Naive thymus-derived CD8-positive, alpha-beta T cell (primary cell): Measurements from ENCODE around the gene BCL2. TPM values are rescaled to one million over a fixed set of nuclear protein-coding genes. Genes with fewer than 3 reads are reported as not detected.

Experiments
- ATAC-seq, 2 donors: fragments of 150-1000 bp; cut with Tn5 transposase in 1 of 2; sonication (Bioruptor Pico), chemical (Tn5 transposase) in 1 of 2; 1 replicate in 1 of 2; 2 replicates in 1 of 2; pipeline ENCODE4 v1.10.0; 2021; ENCODE audit warnings: mild to moderate bottlenecking in 2 of 2, moderate library complexity in 2 of 2
- POLR2A ChIA-PET: fragments of 350-600 bp; sonication (Branson Sonifier 250); formaldehyde crosslinking; loops from one replicate; lab custom pipeline; 2021; ENCODE audit warnings: antibody characterized with exemption; lab: Charles Lee
- DNase-seq, 10 donors: peaks; one replicate each; pipeline versions ENCODE4 v3.0.0 to v3.0.0-alpha.2; 2020 to 2022
- H3K27ac Mint-ChIP-seq, 10 donors: one replicate each; pipeline ENCODE4 v1.8.0; 2020 to 2022; ENCODE audit warnings: mild to moderate bottlenecking in 10 of 10, mixed read lengths in 10 of 10, moderate library complexity in 4 of 10, inconsistent platforms in 1 of 10
- H3K27me3 Mint-ChIP-seq, 5 donors: one replicate each; pipeline ENCODE4 v1.8.0; 2021 to 2022; ENCODE audit warnings: mixed read lengths in 5 of 5
- H3K36me3 Mint-ChIP-seq, 3 donors: one replicate each; pipeline ENCODE4 v1.8.0; 2020 to 2022; ENCODE audit warnings: mixed read lengths in 3 of 3, mild to moderate bottlenecking in 2 of 3, inconsistent platforms in 1 of 3
- H3K4me1 Mint-ChIP-seq, 4 donors: one replicate each; pipeline ENCODE4 v1.8.0; 2021 to 2022; ENCODE audit warnings: mixed read lengths in 4 of 4
- H3K4me3 Mint-ChIP-seq, 10 donors: one replicate each; pipeline ENCODE4 v1.8.0; 2020 to 2022; ENCODE audit warnings: mild to moderate bottlenecking in 10 of 10, mixed read lengths in 10 of 10, moderate library complexity in 6 of 10, inconsistent platforms in 1 of 10
- H3K9me3 Mint-ChIP-seq, 9 donors: one replicate each; pipeline ENCODE4 v1.8.0; 2020 to 2022; ENCODE audit warnings: mixed read lengths in 9 of 9, mild to moderate bottlenecking in 3 of 9, inconsistent platforms in 1 of 9, moderate library complexity in 1 of 9
- polyA plus RNA-seq, 3 donors: library from polyadenylated mRNA; unstranded; fragments of 300-500 nt; fragmentation: Illumina TruSeq; gene quantifications; one replicate each; pipeline ENCODE4 v1.2.3, GENCODE V29; 2021
- total RNA-seq, 8 experiments: library from RNA in 2 of 8; stranded (reverse) in 2 of 8; gene quantifications; one replicate each; pipeline ENCODE4 v1.2.3 and lab custom pipeline; 2021 to 2026

Gene BCL2
- total and polyA plus RNA-seq, 5 experiments from 2014 or later = 24.3 to 40.2 (median 32.9) TPM

DNA sequence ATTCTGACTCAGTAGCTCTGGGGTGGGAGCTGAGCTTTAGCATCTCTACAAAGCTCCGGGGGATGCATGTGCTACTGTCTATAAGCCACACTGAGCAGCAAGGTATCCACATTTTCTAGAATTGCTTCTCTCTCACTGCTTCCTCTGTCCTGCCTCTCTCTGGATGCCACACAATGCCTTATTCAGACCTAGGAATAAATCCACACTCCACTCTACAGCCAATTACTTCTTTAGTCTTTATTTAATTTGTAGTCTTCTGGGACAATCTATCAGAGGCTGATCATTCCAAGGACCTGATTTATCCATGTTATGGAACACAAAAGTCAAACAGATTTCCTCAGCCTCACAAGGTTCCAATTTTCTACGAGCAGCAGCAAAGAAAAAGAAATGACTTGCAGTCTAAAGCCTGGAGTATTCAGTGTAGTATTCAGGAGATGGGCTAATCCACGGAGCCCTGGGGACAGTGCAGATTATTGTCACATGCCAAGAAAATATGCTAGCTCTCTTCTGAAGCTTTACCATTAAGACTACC is 4.4 kb downstream of the BCL2 start:
- Mint-ChIP-seq H3K4me1 (peaks cover 34 to 89% (median 72%) of the 10 kb centered on the region in 4 donors), H3K27ac (peak overlapping the region; percentile 51 to 90 (median 84)), H3K4me3 (peak overlapping the region; percentile 64 to 100 (median 94)), H3K9me3 (no peaks in the 10 kb centered on the region), H3K27me3 (no peaks in the 10 kb centered on the region), H3K36me3 (peaks cover 5 to 15% (median 5%) of the 10 kb centered on the region in 3 donors)
- POLR2A ChIA-PET = interaction anchor here (0.6 to 6.2 kb wide), 7 partner anchors 15 to 184 kb away, joined by 3 to 42 read pairs (median 3); no protein-coding TSS in a partner anchor
- DNase-seq = no peak
- no peak for ATAC-seq

DNA sequence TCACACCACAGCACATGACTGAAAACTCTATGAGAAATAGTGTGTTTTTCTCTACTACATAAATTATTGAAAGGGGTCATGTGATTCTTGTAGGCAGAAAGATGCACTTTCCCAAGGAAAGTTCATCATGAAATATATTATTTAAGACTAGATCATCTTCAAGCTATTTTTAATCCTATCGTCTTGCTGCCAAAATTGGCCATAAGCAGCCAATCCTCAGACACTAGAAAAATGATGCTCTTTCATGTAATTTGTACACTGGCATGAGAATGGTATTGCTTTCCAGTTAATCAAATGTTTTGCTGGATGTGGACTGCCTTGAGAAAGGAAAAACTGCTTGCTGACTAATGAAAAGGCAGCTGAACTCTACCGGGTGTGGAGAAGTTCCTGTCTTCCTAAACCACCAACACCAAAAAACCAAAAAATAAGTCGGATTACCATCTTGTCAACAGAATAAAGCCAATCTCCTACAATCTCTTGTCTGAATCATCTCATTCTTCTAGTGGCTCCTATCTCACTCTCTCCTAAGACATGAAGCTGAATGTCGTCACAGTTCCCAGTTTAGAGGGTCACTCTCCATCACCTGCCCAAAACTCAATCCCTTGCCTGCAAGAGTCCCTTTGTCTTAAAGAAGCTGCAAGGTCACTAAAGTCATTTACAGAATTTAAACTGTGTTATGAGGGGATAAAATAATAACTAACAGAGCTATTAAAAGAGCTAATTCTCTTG is 5.3 kb downstream of the BCL2 start:
- H3K4me1 Mint-ChIP-seq = peaks cover 39 to 96% (median 79%) of the 10 kb centered on the region in 4 donors
- peaks cover 5 to 14% (median 5%) of the 10 kb centered on the region in 3 donors for H3K36me3 Mint-ChIP-seq
- H3K27ac Mint-ChIP-seq = peak overlapping the region; percentile 51 to 90 (median 81)
- H3K9me3 Mint-ChIP-seq = no peaks in the 10 kb centered on the region
- POLR2A ChIA-PET = interaction anchor here (0.6 to 6.2 kb wide), 8 partner anchors 14 to 183 kb away, joined by 3 to 42 read pairs (median 3); no protein-coding TSS in a partner anchor
- DNase-seq (no peak), ATAC-seq (no peak)
- no peaks in the 10 kb centered on the region for H3K27me3 Mint-ChIP-seq
- H3K4me3 Mint-ChIP-seq = peak overlapping the region; percentile 80 to 100 (median 94)

DNA sequence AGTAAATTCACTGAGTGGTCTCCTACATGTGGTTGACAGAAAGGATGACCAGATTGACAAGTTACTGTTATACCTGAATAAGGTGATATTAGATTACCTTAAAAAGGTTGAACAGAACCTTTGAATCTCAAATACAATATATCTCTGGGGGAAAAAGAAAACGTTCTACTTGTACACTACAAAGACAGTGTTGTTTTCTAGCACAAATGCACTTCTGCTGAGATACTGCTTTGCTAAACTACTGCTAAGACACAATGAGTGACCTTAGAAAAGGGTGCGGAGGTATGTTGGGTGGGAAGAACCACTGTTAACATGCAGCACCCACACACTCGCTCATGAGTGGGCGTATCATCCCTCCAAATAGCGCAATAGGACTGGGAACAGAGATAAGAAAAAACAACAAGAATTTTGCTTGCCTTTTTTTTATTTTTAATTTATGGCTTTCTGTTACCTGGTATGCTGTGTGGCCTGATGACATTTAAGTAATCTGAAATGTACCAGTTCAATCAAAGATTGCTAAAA is 6.1 kb downstream of the BCL2 start:
- H3K36me3 Mint-ChIP-seq = peaks cover 5 to 8% (median 5%) of the 10 kb centered on the region in 3 donors
- peak overlapping the region; percentile 80 to 100 (median 94) for H3K4me3 Mint-ChIP-seq
- peak overlapping the region; percentile 29 to 90 (median 83) for H3K27ac Mint-ChIP-seq
- peaks cover 39 to 94% (median 83%) of the 10 kb centered on the region in 4 donors for H3K4me1 Mint-ChIP-seq
- H3K27me3 Mint-ChIP-seq = no peaks in the 10 kb centered on the region
- no peak for ATAC-seq
- H3K9me3 Mint-ChIP-seq = no peaks in the 10 kb centered on the region
- POLR2A ChIA-PET = interaction anchor here (0.6 to 6.2 kb wide), 4 partner anchors 9 to 21 kb away, joined by 3 to 42 read pairs (median 4); no protein-coding TSS in a partner anchor
- no peak for DNase-seq

DNA sequence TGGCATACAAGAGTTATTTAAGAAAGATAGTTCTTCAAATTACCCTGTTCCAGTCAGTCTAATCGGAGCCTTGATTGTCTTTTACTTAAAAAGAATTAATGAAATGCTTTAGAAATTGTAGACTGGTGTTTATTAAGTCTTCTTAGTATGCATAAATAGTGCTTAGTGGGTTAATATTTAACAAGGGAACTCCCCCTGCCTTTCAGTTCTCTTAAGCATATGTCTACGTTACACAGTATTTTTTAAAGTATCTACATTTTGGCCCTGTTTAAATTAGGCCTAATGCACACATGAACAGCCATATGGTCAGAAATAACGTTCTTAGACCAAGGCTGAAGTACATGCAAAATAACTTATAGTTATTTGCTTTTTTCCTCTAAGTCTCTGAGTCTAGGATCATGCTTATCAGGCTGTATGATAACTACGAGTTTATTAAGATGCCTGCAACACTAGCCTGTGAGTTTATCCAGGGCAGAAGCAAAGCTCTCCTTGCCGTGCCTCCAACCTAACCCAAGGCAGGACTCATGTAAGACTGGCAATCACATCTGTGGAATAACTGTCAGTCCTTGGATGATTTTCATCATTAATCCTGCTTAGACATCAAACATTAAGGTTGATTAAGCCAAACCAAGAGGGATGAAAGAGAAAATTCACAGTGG is 6.7 kb downstream of the BCL2 start:
- Mint-ChIP-seq H3K4me1 (peaks cover 43 to 96% (median 86%) of the 10 kb centered on the region in 4 donors), H3K27ac (peak overlapping the region; percentile 29 to 90 (median 86)), H3K4me3 (peak overlapping the region; percentile 80 to 100 (median 94)), H3K36me3 (peaks cover 4 to 9% (median 5%) of the 10 kb centered on the region in 3 donors), H3K27me3 (no peaks in the 10 kb centered on the region), H3K9me3 (no peaks in the 10 kb centered on the region)
- DNase-seq = no peak
- POLR2A ChIA-PET = interaction anchor here (0.6 to 6.2 kb wide), 8 partner anchors 8 to 151 kb away, joined by 3 to 42 read pairs (median 3); no protein-coding TSS in a partner anchor
- ATAC-seq = no peak

DNA sequence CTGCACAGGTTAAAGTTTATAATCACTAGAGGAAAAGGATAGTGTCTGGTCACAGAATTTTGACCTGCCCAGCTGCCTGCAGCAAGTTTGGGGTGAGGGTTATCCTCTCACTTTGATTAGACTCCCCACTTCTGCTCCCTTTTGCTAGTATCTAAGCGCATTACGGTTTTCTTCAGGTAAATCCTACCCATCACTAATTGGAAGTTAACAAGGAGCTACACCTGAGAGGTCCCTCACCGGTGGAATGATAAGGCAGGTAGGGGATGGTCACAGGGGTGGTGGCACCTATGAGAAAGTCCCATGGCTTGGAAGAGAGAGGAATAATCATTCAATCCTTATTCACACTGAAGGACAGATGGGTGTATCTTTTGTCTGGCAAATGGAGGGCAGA is 7.6 kb downstream of the BCL2 start:
- POLR2A ChIA-PET = interaction anchor here (0.6 to 6.2 kb wide), 10 partner anchors 12 to 150 kb away, joined by 3 to 42 read pairs (median 3); no protein-coding TSS in a partner anchor
- Mint-ChIP-seq H3K9me3 (no peaks in the 10 kb centered on the region), H3K27ac (peak overlapping the region; percentile 51 to 90 (median 83)), H3K4me1 (peaks cover 47 to 97% (median 88%) of the 10 kb centered on the region in 4 donors), H3K4me3 (peak overlapping the region; percentile 23 to 100 (median 89)), H3K27me3 (no peaks in the 10 kb centered on the region), H3K36me3 (peaks cover 0 to 15% (median 0%) of the 10 kb centered on the region in 3 donors)
- ATAC-seq (no peak), DNase-seq (no peak)

DNA sequence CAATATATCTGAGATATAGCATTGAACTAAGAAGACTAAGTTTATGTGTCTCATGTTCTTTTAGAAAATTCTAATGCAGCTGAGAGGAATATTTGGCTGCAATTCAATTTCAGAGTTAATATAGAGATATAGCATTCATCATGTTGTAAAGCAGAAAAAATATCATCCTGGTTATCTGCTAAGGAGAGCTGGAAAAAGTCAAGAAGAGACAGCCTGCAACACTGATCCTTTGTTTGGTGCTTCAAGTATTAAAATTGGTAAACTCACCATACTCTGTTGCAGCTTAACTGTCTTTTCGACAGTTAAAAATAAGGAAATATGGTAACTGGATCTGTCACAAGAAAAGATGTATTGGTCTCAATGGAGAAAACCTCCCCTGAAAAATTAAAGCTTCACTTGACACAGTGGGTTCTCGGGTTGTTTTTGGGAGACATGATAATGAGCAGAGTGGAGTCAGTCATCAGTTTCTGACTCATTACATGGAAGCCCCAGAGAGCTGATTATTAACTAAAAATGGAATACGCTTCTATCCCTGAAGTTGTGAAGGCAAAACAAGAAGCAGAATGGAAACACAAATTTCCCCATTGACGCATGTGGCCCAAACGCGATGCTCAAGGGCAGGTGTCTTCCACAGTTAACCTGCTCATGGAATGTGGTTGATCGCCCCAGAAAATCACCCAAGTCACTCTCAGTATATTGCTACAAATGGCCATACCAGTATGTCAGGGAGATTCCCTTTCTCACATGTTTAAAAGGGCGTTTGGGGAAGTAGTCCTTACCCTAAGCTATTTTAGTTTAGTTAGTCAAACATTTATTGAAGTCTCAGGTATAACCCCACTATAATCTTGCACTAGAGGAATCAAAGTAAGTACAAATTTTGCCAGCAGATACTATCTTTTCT is 8.2 kb downstream of the BCL2 start:
- Mint-ChIP-seq H3K4me1 (peaks cover 48 to 97% (median 90%) of the 10 kb centered on the region in 4 donors), H3K27me3 (no peaks in the 10 kb centered on the region), H3K9me3 (no peaks in the 10 kb centered on the region), H3K36me3 (peaks cover 0 to 18% (median 0%) of the 10 kb centered on the region in 3 donors), H3K27ac (peak overlapping the region; percentile 51 to 90 (median 83)), H3K4me3 (peak overlapping the region in 9 of 10 donors; percentile 34 to 100 (median 92))
- DNase-seq = no peak
- POLR2A ChIA-PET = interaction anchor here (0.5 to 6.2 kb wide), 14 partner anchors 8 to 207 kb away, joined by 3 to 42 read pairs (median 3); partner anchors contain the start of gene BCL2
- peak in 1 of 2 donors; percentile 11 for ATAC-seq

DNA sequence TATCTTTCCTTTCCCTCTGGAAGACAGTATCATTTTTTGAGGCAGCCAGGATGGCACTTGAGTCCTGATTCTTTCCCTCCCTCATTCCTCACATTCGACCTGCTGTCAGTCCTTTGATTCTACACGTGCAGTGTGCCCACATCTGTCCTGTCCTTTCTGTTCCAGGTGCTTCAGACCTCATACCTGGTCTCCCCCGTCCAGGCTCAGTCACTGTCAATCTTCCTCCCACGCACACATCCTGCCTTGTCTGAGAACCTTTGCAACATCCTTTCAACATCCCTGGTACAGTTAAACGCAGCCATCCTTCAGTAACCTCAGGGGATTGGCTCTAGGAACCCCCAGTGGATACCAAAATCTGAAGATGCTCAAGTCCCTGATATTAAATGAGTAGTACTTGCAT is 10.1 kb downstream of the BCL2 start:
- H3K27me3 Mint-ChIP-seq = no peaks in the 10 kb centered on the region
- DNase-seq (peak in 7 of 10 donors; percentile 31 to 69 (median 49)), ATAC-seq (peak; percentile 76 to 92)
- no peaks in the 10 kb centered on the region for H3K9me3 Mint-ChIP-seq
- peak overlapping the region in 9 of 10 donors; percentile 40 to 77 (median 57) for H3K4me3 Mint-ChIP-seq
- H3K36me3 Mint-ChIP-seq = peaks cover 0 to 31% (median 0%) of the 10 kb centered on the region in 3 donors
- peaks cover 54 to 94% (median 89%) of the 10 kb centered on the region in 4 donors for H3K4me1 Mint-ChIP-seq
- POLR2A ChIA-PET = no interaction called here
- peak overlapping the region in 9 of 10 donors; percentile 61 to 96 (median 83) for H3K27ac Mint-ChIP-seq

DNA sequence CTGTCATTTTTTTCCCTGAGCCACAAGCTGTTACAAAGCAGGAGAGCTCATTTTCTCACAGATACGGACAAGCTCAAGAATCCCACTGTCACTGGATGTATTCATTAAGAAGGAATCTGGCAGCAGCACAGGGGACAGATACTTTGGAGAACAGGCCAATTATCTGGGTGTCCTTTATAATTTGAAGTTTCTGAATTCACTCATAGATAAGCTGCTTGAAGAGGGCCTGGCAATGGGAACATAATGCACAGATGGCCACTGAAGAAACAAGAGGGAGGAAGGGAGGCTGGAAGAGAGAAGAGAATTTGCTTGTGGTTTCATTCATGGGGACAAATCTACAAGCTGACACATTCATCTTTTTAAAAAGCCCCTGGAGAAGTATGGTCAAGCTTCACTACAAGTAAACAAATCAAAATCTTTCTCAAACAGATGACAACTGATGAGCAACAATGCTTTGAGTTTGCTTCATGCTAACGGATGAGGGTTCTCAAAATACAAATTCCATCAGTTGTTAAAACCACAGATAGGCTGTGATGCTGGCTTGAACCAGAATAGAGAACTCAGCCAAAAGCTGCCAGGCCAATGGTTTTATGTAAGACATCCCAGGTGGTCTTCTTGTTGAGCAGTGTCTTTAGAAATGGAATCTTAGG is 11.9 kb downstream of the BCL2 start:
- Mint-ChIP-seq H3K27me3 (no peaks in the 10 kb centered on the region), H3K9me3 (no peaks in the 10 kb centered on the region), H3K36me3 (peaks cover 0 to 31% (median 0%) of the 10 kb centered on the region in 3 donors), H3K4me1 (peaks cover 52 to 93% (median 87%) of the 10 kb centered on the region in 4 donors), H3K4me3 (peak overlapping the region in 2 of 10 donors; percentile 39 to 52), H3K27ac (peak overlapping the region in 8 of 10 donors; percentile 2 to 93 (median 64))
- no peak for ATAC-seq
- POLR2A ChIA-PET = interaction anchor here (0.6 to 1.8 kb wide), 4 partner anchors 10 to 153 kb away, joined by 3 to 4 read pairs (median 3); no protein-coding TSS in a partner anchor
- no peak for DNase-seq

DNA sequence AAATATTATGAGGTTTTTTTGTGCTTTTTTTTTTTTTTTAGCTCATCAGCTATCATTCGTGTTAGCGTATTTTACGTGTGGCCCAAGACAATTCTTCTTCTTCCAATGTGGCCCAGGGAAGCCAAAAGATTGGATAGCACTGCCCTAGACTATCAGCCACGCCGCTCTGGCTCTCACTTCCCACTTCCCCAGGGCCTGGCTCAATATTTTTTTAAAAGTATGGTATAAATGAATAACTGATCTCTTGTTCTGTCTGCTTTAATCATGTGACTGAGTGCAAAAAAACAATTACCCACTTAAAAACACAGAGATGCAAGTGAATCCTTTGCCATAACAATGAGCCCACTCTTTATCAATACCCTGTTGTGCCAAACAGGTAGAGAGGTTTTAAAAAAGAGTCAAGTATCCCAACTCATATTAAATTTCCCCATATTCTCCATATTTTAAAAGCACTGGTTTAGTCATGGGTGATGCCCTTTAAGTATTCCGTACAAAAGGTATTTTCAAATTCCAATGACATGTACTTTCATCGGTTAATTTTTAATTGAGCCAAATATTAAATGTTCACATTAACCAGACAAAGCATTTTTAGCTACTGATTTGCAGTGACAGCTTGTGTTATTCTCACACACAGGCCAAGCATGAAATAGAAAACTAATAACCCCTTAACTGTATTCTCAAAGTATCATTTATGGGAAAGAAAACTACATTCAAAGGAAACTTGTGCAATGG is 12.6 kb downstream of the BCL2 start:
- peaks cover 0 to 31% (median 0%) of the 10 kb centered on the region in 3 donors for H3K36me3 Mint-ChIP-seq
- ATAC-seq (no peak), DNase-seq (no peak)
- peak overlapping the region in 9 of 10 donors; percentile 29 to 93 (median 63) for H3K27ac Mint-ChIP-seq
- H3K27me3 Mint-ChIP-seq = no peaks in the 10 kb centered on the region
- no peaks in the 10 kb centered on the region for H3K9me3 Mint-ChIP-seq
- H3K4me1 Mint-ChIP-seq = peaks cover 53 to 93% (median 87%) of the 10 kb centered on the region in 4 donors
- POLR2A ChIA-PET = interaction anchor here (0.6 to 1.8 kb wide), 4 partner anchors 10 to 152 kb away, joined by 3 to 4 read pairs (median 3); no protein-coding TSS in a partner anchor
- H3K4me3 Mint-ChIP-seq = peak overlapping the region in 2 of 10 donors; percentile 3 to 7

DNA sequence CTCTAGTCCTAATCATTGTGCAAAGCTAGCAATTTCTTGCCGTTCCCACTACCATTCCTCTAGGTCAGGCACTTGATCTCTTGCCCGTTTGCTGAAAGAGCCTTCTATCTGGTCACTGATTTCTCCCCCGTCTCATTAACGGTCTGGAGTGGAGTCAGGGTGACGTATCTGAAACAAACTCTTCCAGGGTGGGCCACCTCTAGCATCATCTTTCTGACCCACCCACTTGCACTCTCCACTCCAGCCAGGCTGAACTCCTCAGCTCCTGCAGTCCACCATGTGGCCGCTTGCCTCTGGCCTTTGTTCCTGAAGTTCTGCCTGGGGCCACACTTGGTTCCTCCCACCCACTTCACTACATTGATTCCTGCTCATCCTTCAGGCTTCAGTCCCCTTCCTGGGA is 13.3 kb downstream of the BCL2 start:
- POLR2A ChIA-PET = interaction anchor here (0.9 to 1.8 kb wide), 2 partner anchors 11 to 94 kb away, joined by 3 to 4 read pairs; no protein-coding TSS in a partner anchor
- peak overlapping the region; percentile 29 to 93 (median 63) for H3K27ac Mint-ChIP-seq
- ATAC-seq (no peak), DNase-seq (no peak)
- no peaks in the 10 kb centered on the region for H3K9me3 Mint-ChIP-seq
- no peaks in the 10 kb centered on the region for H3K27me3 Mint-ChIP-seq
- H3K36me3 Mint-ChIP-seq = peaks cover 0 to 34% (median 5%) of the 10 kb centered on the region in 3 donors
- H3K4me3 Mint-ChIP-seq = peak overlapping the region in 3 of 10 donors; percentile 2 to 26 (median 18)
- peaks cover 50 to 93% (median 87%) of the 10 kb centered on the region in 4 donors for H3K4me1 Mint-ChIP-seq
